ENCODE measurements around the gene PTPN2. TPM values are rescaled to one million over a fixed set of nuclear protein-coding genes. Genes with fewer than 3 reads are reported as not detected.

Gene PTPN2
- polyA plus RNA-seq, 1 experiment: 25.9 TPM

- CTCF ChIA-PET: interaction anchor here (1.1 to 2.2 kb wide), 4 partner anchors 24 to 125 kb away, joined by 3 to 4 read pairs (median 3); no protein-coding TSS in a partner anchor
- no peak for TF ChIP-seq CTCF (IDR thresholded peaks at IDR 0.05; ENCODE audit: low read depth, low read length)
- Histone ChIP-seq H3K27me3 (ENCODE audit: control insufficient read depth, insufficient read depth, low read length) (no peaks in the 10 kb centered on the region), H3K4me3 (ENCODE audit: low read depth, low read length) (no peak overlapping the region), H3K27ac (ENCODE audit: low read depth, low read length) (no peak overlapping the region), H3K9me3 (ENCODE audit: control insufficient read depth, insufficient read depth, low read length) (no peaks in the 10 kb centered on the region)
- DNase-seq (ENCODE audit: low read depth, low spot score): no peak
- POLR2A ChIA-PET: interaction anchor here (0.6 kb wide), 1 partner anchor 115 kb away, joined by 3 read pairs; the partner anchor contains the start of gene PTPN2
Observed at GRCh38 chr18:12769136-12769535, 114.9 kb downstream of the PTPN2 start.

- DNase-seq (ENCODE audit: low read depth, low spot score): no peak
- no peak for TF ChIP-seq CTCF (IDR thresholded peaks at IDR 0.05; ENCODE audit: low read depth, low read length)
- CTCF ChIA-PET: interaction anchor here (1.1 to 2.2 kb wide), 4 partner anchors 24 to 126 kb away, joined by 3 to 4 read pairs (median 3); no protein-coding TSS in a partner anchor
Observed at GRCh38 chr18:12768625-12769024, 115.4 kb downstream of the PTPN2 start.

GRCh38 chr18:12767580-12768155 is 116.4 kb downstream of the PTPN2 start:
- no peak for TF ChIP-seq CTCF (IDR thresholded peaks at IDR 0.05; ENCODE audit: low read depth, low read length)
- CTCF ChIA-PET: interaction anchor here (0.6 to 2.2 kb wide), 3 partner anchors 23 to 96 kb away, joined by 3 to 5 read pairs (median 4); no protein-coding TSS in a partner anchor
- Histone ChIP-seq H3K27ac (ENCODE audit: low read depth, low read length) (no peak overlapping the region), H3K4me3 (ENCODE audit: low read depth, low read length) (no peak overlapping the region), H3K27me3 (ENCODE audit: control insufficient read depth, insufficient read depth, low read length) (no peaks in the 10 kb centered on the region), H3K9me3 (ENCODE audit: control insufficient read depth, insufficient read depth, low read length) (no peaks in the 10 kb centered on the region)
- DNase-seq (ENCODE audit: low read depth, low spot score): no peak
- POLR2A ChIA-PET: no interaction called here

More at GRCh38 chr18:12768625-12769024, 115.4 kb downstream of the PTPN2 start:
- Histone ChIP-seq H3K27ac (ENCODE audit: low read depth, low read length) (no peak overlapping the region), H3K27me3 (ENCODE audit: control insufficient read depth, insufficient read depth, low read length) (no peaks in the 10 kb centered on the region), H3K4me3 (ENCODE audit: low read depth, low read length) (no peak overlapping the region), H3K9me3 (ENCODE audit: control insufficient read depth, insufficient read depth, low read length) (no peaks in the 10 kb centered on the region)
- POLR2A ChIA-PET: interaction anchor here (0.5 to 0.6 kb wide), 2 partner anchors 95 to 115 kb away, joined by 3 read pairs; partner anchors contain the start of gene PTPN2

GRCh38 chr18:12766986-12767433 is 117.0 kb downstream of the PTPN2 start:
- no peak for TF ChIP-seq CTCF (IDR thresholded peaks at IDR 0.05; ENCODE audit: low read depth, low read length)
- POLR2A ChIA-PET: interaction anchor here (1.2 kb wide), 1 partner anchor 117 kb away, joined by 4 read pairs; the partner anchor contains the start of gene PTPN2
- no peaks in the 10 kb centered on the region for H3K9me3 ChIP-seq (ENCODE audit: control insufficient read depth, insufficient read depth, low read length)
- no peaks in the 10 kb centered on the region for H3K27me3 ChIP-seq (ENCODE audit: control insufficient read depth, insufficient read depth, low read length)
- H3K27ac ChIP-seq (ENCODE audit: low read depth, low read length): no peak overlapping the region
- H3K4me3 ChIP-seq (ENCODE audit: low read depth, low read length): no peak overlapping the region
- CTCF ChIA-PET: interaction anchor here (0.6 to 2.2 kb wide), 3 partner anchors 24 to 168 kb away, joined by 4 to 5 read pairs (median 4); no protein-coding TSS in a partner anchor
- DNase-seq (ENCODE audit: low read depth, low spot score): no peak

DNA sequence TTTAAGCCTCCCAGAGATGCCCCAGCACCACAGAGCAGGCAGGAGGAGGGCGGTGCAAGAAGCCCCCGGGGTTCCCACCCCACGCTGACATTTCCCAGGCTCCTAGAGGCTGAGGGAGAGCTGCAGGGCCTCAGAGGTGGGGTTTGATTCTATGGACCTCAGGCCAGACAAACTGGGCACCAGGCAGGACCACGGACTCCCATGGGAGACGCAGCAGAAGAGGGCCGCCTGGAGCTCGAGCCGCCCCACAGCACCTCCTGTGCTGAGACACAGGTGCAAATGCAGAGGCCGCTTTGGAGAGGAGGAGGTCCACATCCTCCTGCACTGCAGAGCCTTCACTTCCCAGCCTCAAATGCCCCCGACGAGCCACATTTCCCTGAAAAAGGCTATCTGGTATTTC is 118.5 kb downstream of the PTPN2 start:
- no peak for TF ChIP-seq CTCF (IDR thresholded peaks at IDR 0.05; ENCODE audit: low read depth, low read length)
- no peaks in the 10 kb centered on the region for H3K27me3 ChIP-seq (ENCODE audit: control insufficient read depth, insufficient read depth, low read length)
- ChIA-PET CTCF (interaction anchor here (1.8 kb wide), 1 partner anchor 170 kb away, joined by 4 read pairs; no protein-coding TSS in a partner anchor), POLR2A (no interaction called here)
- no peak overlapping the region for H3K27ac ChIP-seq (ENCODE audit: low read depth, low read length)
- no peak for DNase-seq (ENCODE audit: low read depth, low spot score)
- no peak overlapping the region for H3K4me3 ChIP-seq (ENCODE audit: low read depth, low read length)
- no peaks in the 10 kb centered on the region for H3K9me3 ChIP-seq (ENCODE audit: control insufficient read depth, insufficient read depth, low read length)
